Measurements from ENCODE around the gene DLG2.

DNA sequence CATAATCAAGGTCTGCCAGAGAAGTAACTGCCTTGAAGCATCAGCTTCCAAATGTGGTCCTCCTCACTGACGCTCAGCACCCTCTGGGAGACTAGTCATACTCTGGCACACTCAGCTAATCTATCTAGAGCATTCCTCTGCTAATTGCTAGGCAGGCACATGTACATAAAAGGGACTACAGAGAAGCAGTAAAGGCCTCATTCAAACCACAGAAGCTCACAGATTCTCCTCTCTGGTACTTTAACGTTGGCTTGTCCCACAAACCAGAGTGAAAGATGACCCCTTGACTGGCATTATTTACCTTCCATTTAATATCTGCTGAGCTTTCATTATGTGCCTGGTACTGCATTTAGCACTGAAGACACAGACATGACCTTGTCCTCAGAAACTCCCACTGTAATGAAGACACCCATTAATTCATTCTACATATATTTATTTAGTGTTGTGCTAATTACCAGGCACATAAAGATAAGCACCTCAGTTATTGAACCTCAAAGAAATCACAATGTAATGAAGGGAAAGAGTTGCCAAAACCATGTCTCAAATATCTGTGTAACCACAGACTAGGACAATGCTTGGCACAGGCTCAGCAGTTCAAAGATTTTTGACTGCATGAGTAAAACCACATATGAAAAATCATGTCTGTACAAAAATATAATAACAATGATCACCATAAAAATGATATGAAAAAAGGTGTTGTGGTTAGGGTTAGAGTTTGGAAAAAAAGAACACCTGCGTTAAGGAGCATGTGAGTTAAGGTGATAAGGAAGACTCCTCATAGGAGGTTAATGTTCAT, 550.4 kb downstream of the DLG2 start:
- TF ChIP-seq CTCF (IDR thresholded peaks at IDR 0.05), result no peak
- TF ChIP-seq POLR2AphosphoS5 (IDR thresholded peaks at IDR 0.05), result no peak
- TF ChIP-seq POLR2A (IDR thresholded peaks at IDR 0.05), result no peak
